Breast epithelium (tissue), 4 donors: Measurements from ENCODE around the gene MAB21L4. TPM values are rescaled to one million over a fixed set of nuclear protein-coding genes. Genes with fewer than 3 reads are reported as not detected.

Experiments used
- DNase-seq, 2 donors: peaks; one replicate each; pipeline ENCODE4 v3.0.0-alpha.2; 2019; ENCODE audit warnings: low spot score in 2 of 2
- H3K27ac ChIP-seq, 2 donors: fragments of 200-600 bp; sonication (generic) in 1 of 2; one replicate each; pipeline ENCODE4 v1.5.1; 2016 to 2019; ENCODE audit warnings: mild to moderate bottlenecking in 1 of 2
- H3K27me3 ChIP-seq, 2 donors: fragments of 200-600 bp; sonication (generic) in 1 of 2; one replicate each; pipeline versions ENCODE4 v1.5.1 to v1.6.0; 2017 to 2019; ENCODE audit warnings: control low read depth in 1 of 2, mild to moderate bottlenecking in 1 of 2
- H3K36me3 ChIP-seq: fragments of 200-600 bp; one replicate; pipeline ENCODE4 v1.5.1; 2019
- H3K4me1 ChIP-seq, 2 donors: fragments of 200-600 bp; sonication (generic); one replicate each; pipeline ENCODE4 v1.5.1; 2016 to 2019; ENCODE audit warnings: control low read depth in 1 of 2
- H3K4me3 ChIP-seq, 3 donors: fragments of 200-600 bp; sonication (generic); 1 replicate in 2 of 3; 2 replicates in 1 of 3; pipeline ENCODE4 v1.5.1; 2016 to 2019; ENCODE audit warnings: mild to moderate bottlenecking in 3 of 3, moderate library complexity in 2 of 3
- H3K9me3 ChIP-seq, 2 donors: fragments of 200-600 bp; sonication (generic) in 1 of 2; one replicate each; pipeline ENCODE4 v1.5.1; 2016 to 2019; ENCODE audit warnings: control low read depth in 1 of 2
- POLR2A ChIP-seq: fragments of 450-650 bp; IDR thresholded peaks from one replicate; pipeline ENCODE4 v1.6.1; 2016; ENCODE audit warnings: antibody characterized with exemption, mild to moderate bottlenecking, moderate library complexity
- POLR2AphosphoS5 ChIP-seq, 3 donors: sonication (generic); formaldehyde crosslinking; IDR thresholded peaks; one replicate each; pipeline ENCODE4 v1.6.1; 2017; ENCODE audit warnings: antibody characterized with exemption in 3 of 3
- intact Hi-C: fragments of 100-400 bp; cut with DNase I; formaldehyde crosslinking; loops from one replicate; pipeline ENCODE4 v1.15.1; 2023; ENCODE audit warnings: low total_unique reads
- total RNA-seq, 3 donors: library from RNA; depleted of rRNA; stranded (reverse); fragments of >200 nt; gene quantifications; one replicate each; pipeline ENCODE4 v1.1.0, GENCODE V29; 2016
- TF ChIP-seq, protein P1 (sequence below), 3 donors: fragments of 450-650 bp; IDR thresholded peaks; one replicate each; pipeline ENCODE4 v1.5.1; 2016 to 2017; ENCODE audit warnings: antibody characterized with exemption in 3 of 3, mild to moderate bottlenecking in 3 of 3, moderate library complexity in 3 of 3

Gene MAB21L4
- total RNA-seq, 3 donors from 2014 or later = 0.15 to 2.3 TPM; not detected in 1

DNA sequence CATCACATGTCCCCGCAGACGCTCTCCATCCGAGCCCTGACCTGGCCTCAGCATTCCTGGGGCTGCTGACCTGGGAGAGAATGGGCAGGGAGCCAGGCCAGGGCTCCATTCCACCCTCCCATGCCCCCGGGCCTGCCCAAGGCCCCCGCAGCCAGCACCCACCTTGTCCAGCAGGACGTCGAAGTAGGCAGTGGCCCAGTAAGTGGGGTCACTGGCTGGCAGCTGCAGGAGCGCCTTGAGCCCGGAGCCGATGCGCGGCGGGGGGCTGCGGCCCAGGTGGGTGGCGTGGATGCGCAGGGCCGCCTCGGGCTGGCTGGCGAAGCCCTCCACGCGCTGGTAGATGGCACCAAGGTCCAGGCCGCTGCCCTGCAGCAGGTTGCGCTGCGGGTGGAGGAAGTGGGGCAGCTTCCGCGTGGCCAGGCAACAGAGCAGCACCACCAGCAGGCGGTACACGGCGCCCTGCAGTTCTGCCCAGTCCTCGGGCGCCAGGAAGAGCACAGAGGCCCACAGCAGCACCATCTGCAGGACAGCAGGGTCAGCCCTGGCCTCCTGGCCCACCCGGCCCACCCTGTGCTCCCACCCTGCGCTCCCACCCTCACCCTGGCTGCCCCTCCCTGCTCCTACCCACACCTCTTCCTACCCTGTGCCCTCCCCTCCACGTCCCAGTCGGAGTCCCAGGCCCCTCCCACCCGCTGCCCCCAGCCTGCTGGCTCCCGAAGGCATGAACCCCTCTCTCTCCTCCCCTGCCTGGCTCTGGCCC, 7.6 kb downstream of the MAB21L4 start:
- Histone ChIP-seq H3K4me1 (no peaks in the 10 kb centered on the region), H3K27ac (no peak overlapping the region), H3K4me3 (no peak overlapping the region), H3K9me3 (no peaks in the 10 kb centered on the region), H3K27me3 (no peaks in the 10 kb centered on the region), H3K36me3 (no peaks in the 10 kb centered on the region)
- TF ChIP-seq, protein P1, sequence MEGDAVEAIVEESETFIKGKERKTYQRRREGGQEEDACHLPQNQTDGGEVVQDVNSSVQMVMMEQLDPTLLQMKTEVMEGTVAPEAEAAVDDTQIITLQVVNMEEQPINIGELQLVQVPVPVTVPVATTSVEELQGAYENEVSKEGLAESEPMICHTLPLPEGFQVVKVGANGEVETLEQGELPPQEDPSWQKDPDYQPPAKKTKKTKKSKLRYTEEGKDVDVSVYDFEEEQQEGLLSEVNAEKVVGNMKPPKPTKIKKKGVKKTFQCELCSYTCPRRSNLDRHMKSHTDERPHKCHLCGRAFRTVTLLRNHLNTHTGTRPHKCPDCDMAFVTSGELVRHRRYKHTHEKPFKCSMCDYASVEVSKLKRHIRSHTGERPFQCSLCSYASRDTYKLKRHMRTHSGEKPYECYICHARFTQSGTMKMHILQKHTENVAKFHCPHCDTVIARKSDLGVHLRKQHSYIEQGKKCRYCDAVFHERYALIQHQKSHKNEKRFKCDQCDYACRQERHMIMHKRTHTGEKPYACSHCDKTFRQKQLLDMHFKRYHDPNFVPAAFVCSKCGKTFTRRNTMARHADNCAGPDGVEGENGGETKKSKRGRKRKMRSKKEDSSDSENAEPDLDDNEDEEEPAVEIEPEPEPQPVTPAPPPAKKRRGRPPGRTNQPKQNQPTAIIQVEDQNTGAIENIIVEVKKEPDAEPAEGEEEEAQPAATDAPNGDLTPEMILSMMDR (IDR thresholded peaks at IDR 0.05) = no peak
- TF ChIP-seq POLR2A (no peak), POLR2AphosphoS5 (IDR thresholded peaks at IDR 0.05) (no peak)
- no peak for DNase-seq
- intact Hi-C loops = no loop called here

DNA sequence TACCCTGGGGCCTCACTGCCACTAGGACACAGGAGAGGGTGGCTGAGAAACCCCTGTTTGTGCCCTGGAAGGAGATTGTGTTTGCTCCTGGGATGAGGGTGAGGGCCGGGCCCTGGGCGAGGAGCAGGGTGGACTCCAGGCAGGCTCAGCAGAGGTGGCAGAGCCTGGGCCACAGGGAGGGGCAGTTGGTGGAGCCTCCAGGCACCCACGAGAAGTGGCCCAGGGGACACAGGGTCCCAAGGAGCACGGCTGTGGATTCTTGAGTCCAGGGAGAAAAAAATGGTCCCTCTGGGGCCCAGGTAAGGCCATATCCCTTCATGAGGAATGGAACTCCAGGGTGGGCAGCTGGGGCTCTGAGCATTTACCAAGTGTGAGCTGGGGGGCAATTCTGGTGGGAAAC, 8.3 kb downstream of the MAB21L4 start:
- TF ChIP-seq, protein P1 (IDR thresholded peaks at IDR 0.05) = no peak
- no peak for TF ChIP-seq POLR2A
- Histone ChIP-seq H3K4me3 (no peak overlapping the region), H3K36me3 (no peaks in the 10 kb centered on the region), H3K27me3 (no peaks in the 10 kb centered on the region), H3K9me3 (no peaks in the 10 kb centered on the region), H3K4me1 (no peaks in the 10 kb centered on the region), H3K27ac (no peak overlapping the region)
- intact Hi-C loops = no loop called here
- DNase-seq = no peak

DNA sequence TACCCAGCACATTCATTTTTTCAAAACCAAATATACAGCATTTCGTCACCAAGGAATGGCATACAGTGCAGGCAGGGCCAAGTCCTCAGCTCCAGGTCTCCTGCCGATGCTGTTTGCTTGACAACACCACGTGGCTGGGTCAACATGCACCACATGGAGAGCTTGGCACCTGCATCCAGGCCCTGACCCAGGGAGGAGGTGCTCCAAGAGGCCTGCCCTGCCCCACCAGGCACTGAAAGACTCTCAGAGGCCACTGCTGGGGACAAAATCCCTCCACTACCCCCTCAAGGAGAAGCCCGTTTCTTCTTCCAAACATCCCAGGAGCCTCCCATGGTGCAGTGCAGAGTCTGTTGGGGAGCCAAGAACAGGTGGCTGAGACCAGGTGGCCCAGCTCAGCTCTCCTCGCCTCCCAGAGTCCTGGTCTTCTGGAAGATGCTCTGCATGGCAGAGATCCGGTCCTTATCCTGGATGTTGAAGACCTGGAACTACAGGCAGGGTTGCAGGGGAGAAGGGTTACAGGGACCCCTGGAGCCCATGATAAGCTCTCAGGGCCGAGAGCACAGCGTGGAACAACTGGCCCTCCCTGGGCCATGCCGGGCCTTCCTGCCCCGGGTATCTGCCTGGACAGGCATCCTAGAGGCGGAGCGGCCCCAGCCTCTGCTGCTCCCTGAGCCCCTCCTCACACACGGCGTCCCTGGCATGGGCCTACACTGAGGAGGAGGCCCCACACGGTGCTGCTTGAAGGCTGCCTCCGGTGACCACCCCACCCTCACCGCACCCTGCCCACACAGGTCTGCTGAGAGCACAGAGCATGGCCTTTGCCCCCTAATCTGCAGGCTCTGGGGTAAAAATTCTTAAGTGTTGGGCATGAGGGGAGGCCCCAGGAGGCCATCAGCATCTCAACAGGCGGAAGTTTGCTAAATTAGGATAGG, 9.0 kb downstream of the MAB21L4 start:
- intact Hi-C loops = no loop called here
- DNase-seq = no peak
- Histone ChIP-seq H3K27me3 (no peaks in the 10 kb centered on the region), H3K4me3 (no peak overlapping the region), H3K9me3 (no peaks in the 10 kb centered on the region), H3K36me3 (no peaks in the 10 kb centered on the region), H3K27ac (no peak overlapping the region), H3K4me1 (no peaks in the 10 kb centered on the region)
- TF ChIP-seq, protein P1 (IDR thresholded peaks at IDR 0.05) = no peak
- TF ChIP-seq POLR2AphosphoS5 (IDR thresholded peaks at IDR 0.05) = no peak
- TF ChIP-seq POLR2A = no peak

DNA sequence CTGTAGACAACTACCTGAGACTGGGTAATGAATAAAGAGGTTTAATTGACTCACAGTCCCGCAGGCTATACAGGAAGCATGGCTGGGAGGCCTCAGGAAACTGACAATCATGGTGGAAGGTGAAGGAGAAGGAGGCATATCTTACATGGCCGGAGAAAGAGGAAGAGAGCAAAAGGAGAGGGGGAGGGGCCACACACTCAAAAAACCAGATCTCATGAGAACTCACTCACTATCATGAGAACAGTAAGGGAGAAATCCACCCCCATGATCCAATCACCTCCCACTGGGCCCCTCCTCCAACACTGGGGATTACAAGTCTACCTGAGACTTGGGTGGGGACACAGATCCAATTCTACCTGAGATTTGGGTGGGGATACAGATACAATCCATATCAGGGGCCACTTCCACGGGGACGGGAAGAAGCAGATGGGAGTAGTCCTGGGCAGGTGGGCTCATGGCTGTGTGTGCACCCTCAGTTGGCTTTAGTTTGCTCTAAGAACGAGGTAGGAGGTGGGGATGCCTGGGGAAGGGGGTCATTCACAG, 9.9 kb downstream of the MAB21L4 start:
- intact Hi-C loops = no loop called here
- no peak overlapping the region for H3K27ac ChIP-seq
- no peaks in the 10 kb centered on the region for H3K4me1 ChIP-seq
- no peaks in the 10 kb centered on the region for H3K27me3 ChIP-seq
- no peak for TF ChIP-seq POLR2AphosphoS5 (IDR thresholded peaks at IDR 0.05)
- no peak for TF ChIP-seq POLR2A
- TF ChIP-seq, protein P1 (IDR thresholded peaks at IDR 0.05) = no peak
- H3K4me3 ChIP-seq = no peak overlapping the region
- H3K36me3 ChIP-seq = no peaks in the 10 kb centered on the region
- DNase-seq = no peak
- H3K9me3 ChIP-seq = no peaks in the 10 kb centered on the region
